H1 (cell line): ENCODE measurements around the gene NOS1AP. TPM values are rescaled to one million over a fixed set of nuclear protein-coding genes. Genes with fewer than 3 reads are reported as not detected.

Source experiments
- CHD2 ChIP-seq: IDR thresholded peaks from 2 replicates; pipeline ENCODE4 v1.6.1; 2012; ENCODE audit warnings: low read length, improper control_type of control experiment
- EGR1 ChIP-seq: IDR thresholded peaks from 2 replicates; pipeline ENCODE4 v1.6.1; 2011; ENCODE audit warnings: low read depth, low read length, borderline replicate concordance
- EP300 ChIP-seq, 2 experiments: IDR thresholded peaks; 1 replicate in 1 of 2; 2 replicates in 1 of 2; pipeline ENCODE4 v1.6.1; 2011 to 2012; ENCODE audit warnings: low read depth in 2 of 2, low read length in 2 of 2, mild to moderate bottlenecking in 2 of 2, borderline replicate concordance in 1 of 2, inconsistent platforms in 1 of 2, moderate library complexity in 1 of 2
- TCF12 ChIP-seq: IDR thresholded peaks from 2 replicates; pipeline ENCODE4 v1.6.1; 2011; ENCODE audit warnings: low read depth, mild to moderate bottlenecking, low read length
- YY1 ChIP-seq: IDR thresholded peaks from 2 replicates; pipeline ENCODE4 v1.6.1; 2011; ENCODE audit warnings: low read depth, mild to moderate bottlenecking, low read length
- polyA plus RNA-seq, 7 experiments: library from polyadenylated mRNA; depleted of rRNA in 3 of 7; stranded (reverse) in 5 of 7; unstranded in 2 of 7; fragments of >200 nt in 5 of 7; fragments of 200-250 nt in 2 of 7; gene quantifications; 1 replicate in 5 of 7; 2 replicates in 1 of 7; 4 replicates in 1 of 7; pipeline versions ENCODE4 v1.2.1 to v1.2.3, GENCODE V29; 2011 to 2013; ENCODE audit warnings: missing spikeins in 2 of 7, mixed read lengths in 2 of 7
- total RNA-seq: library from RNA; stranded (reverse); fragmentation: NEBNext Ultra II Directional; extraction: Animal tissue kit (Norgen Biotek cat#: 25700); gene quantifications from 2 replicates; pipeline ENCODE4 v1.2.1, GENCODE V29; 2021
- TF ChIP-seq, protein P1 (sequence below): IDR thresholded peaks from 2 replicates; pipeline ENCODE4 v1.6.1; 2012; ENCODE audit warnings: inconsistent platforms
- TF ChIP-seq, protein P2 (sequence below): IDR thresholded peaks from 2 replicates; pipeline ENCODE4 v1.6.1; 2011; ENCODE audit warnings: low read depth, mild to moderate bottlenecking, low read length; ENCODE audit not compliant: insufficient read depth

NOS1AP gene
- total and polyA plus RNA-seq, 2 of the 8 experiments (the other 6 are each of a cell fraction or from before 2014, with no cell fraction given): 2.4 to 12.1 TPM

DNA sequence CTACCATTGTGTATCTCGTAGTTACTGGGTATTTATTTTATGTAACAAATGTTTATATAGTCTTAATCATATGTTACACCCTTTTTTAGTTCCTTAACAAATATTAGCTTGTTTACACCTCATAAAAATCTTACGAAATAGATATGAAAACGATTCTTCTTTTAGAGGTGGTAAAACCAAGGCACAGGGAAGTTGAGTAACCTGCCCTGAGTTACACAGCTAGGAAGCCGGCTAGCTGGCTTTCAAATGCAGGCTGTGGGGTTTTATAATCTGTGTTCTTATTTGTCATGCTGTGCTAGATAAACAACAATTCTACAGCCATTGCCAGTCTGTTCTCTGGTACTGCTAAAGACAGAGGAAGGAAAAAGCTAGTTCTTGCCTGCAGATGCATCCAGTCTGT lies 109.6 kb downstream of the NOS1AP start (continued):
- no peak for TF ChIP-seq TCF12
- TF ChIP-seq CHD2: no peak
- TF ChIP-seq, protein P1, sequence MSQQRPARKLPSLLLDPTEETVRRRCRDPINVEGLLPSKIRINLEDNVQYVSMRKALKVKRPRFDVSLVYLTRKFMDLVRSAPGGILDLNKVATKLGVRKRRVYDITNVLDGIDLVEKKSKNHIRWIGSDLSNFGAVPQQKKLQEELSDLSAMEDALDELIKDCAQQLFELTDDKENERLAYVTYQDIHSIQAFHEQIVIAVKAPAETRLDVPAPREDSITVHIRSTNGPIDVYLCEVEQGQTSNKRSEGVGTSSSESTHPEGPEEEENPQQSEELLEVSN: no peak
- TF ChIP-seq EGR1: no peak
- TF ChIP-seq, protein P2, sequence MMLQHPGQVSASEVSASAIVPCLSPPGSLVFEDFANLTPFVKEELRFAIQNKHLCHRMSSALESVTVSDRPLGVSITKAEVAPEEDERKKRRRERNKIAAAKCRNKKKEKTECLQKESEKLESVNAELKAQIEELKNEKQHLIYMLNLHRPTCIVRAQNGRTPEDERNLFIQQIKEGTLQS: no peak
- TF ChIP-seq EP300 (IDR thresholded peaks at IDR 0.05; ENCODE audit: borderline replicate concordance in 1 of 2, low read depth in 2 of 2, low read length in 2 of 2): no peak
- no peak for TF ChIP-seq YY1
